Peyer's patch (tissue), 4 donors: ENCODE results near the gene SYT8. TPM values are rescaled to one million over a fixed set of nuclear protein-coding genes. Genes with fewer than 3 reads are reported as not detected.

ENCODE experiments used
- DNase-seq, 3 donors: peaks; one replicate each; pipeline ENCODE4 v3.0.0-alpha.2; 2017 to 2019
- H3K27ac ChIP-seq, 4 donors: fragments of 200-600 bp; sonication (generic); one replicate each; pipeline ENCODE4 v1.5.1; 2016 to 2019
- H3K27me3 ChIP-seq, 2 donors: fragments of 200-600 bp; sonication (generic); one replicate each; pipeline ENCODE4 v1.5.1; 2019
- H3K36me3 ChIP-seq, 3 donors: fragments of 200-600 bp; sonication (generic); one replicate each; pipeline ENCODE4 v1.5.1; 2016 to 2019
- H3K4me1 ChIP-seq, 4 donors: fragments of 200-600 bp; sonication (generic); one replicate each; pipeline ENCODE4 v1.5.1; 2016 to 2019
- H3K4me3 ChIP-seq, 4 donors: fragments of 200-600 bp; sonication (generic); 1 replicate in 3 of 4; 2 replicates in 1 of 4; pipeline ENCODE4 v1.5.1; 2016 to 2019; ENCODE audit warnings: mild to moderate bottlenecking in 1 of 4
- H3K9me3 ChIP-seq, 4 donors: fragments of 200-600 bp; sonication (generic); one replicate each; pipeline ENCODE4 v1.5.1; 2016 to 2019; ENCODE audit warnings: mild to moderate bottlenecking in 1 of 4
- CTCF ChIP-seq, 6 experiments: fragments of 450-650 bp in 4 of 6; fragments of 200-600 bp in 2 of 6; sonication (generic) in 1 of 6; IDR thresholded peaks; one replicate each; pipeline ENCODE4 v1.5.1; 2017 to 2019; ENCODE audit warnings: antibody characterized with exemption in 6 of 6, mild to moderate bottlenecking in 3 of 6, moderate library complexity in 1 of 6
- POLR2A ChIP-seq, 2 donors: fragments of 450-650 bp; IDR thresholded peaks; one replicate each; pipeline ENCODE4 v1.5.1; 2017; ENCODE audit warnings: antibody characterized with exemption in 2 of 2, mild to moderate bottlenecking in 2 of 2, moderate library complexity in 2 of 2
- total RNA-seq, 4 donors: library from RNA; depleted of rRNA; stranded (reverse); fragments of >200 nt; gene quantifications; one replicate each; pipeline ENCODE4 v1.1.0, GENCODE V29; 2016

The SYT8 gene
- total RNA-seq, 4 donors from 2014 or later, result 21.3 to 57.6 (median 44.6) TPM; not detected in 1

GRCh38 chr11:1863352-1864216 lies 28.8 kb downstream of the SYT8 start:
- no peak for DNase-seq
- Histone ChIP-seq H3K27me3 (no peaks in the 10 kb centered on the region), H3K4me1 (peaks cover 0 to 26% (median 11%) of the 10 kb centered on the region in 4 donors), H3K27ac (peak overlapping the region; percentile 42 to 79 (median 66)), H3K4me3 (peak overlapping the region in 2 of 4 donors; percentile 21 to 36), H3K9me3 (no peaks in the 10 kb centered on the region), H3K36me3 (no peaks in the 10 kb centered on the region)
- no peak for TF ChIP-seq CTCF (IDR thresholded peaks at IDR 0.05)
- TF ChIP-seq POLR2A (IDR thresholded peaks at IDR 0.05), result no peak

GRCh38 chr11:1864231-1864630 lies 29.4 kb downstream of the SYT8 start:
- TF ChIP-seq POLR2A (IDR thresholded peaks at IDR 0.05) (no peak), CTCF (IDR thresholded peaks at IDR 0.05) (no peak)

GRCh38 chr11:1864831-1865665 lies 30.3 kb downstream of the SYT8 start:
- DNase-seq, result no peak
- Histone ChIP-seq H3K9me3 (no peaks in the 10 kb centered on the region), H3K27ac (peak overlapping the region; percentile 40 to 79 (median 66)), H3K27me3 (no peaks in the 10 kb centered on the region), H3K4me3 (peak overlapping the region in 1 of 4 donors; percentile 36), H3K4me1 (peaks cover 0 to 27% (median 18%) of the 10 kb centered on the region in 4 donors), H3K36me3 (no peaks in the 10 kb centered on the region)
- TF ChIP-seq POLR2A (IDR thresholded peaks at IDR 0.05), result no peak

More at GRCh38 chr11:1864231-1864630, 29.4 kb downstream of the SYT8 start:
- Histone ChIP-seq H3K27ac (peak overlapping the region; percentile 40 to 79 (median 66)), H3K9me3 (no peaks in the 10 kb centered on the region), H3K36me3 (no peaks in the 10 kb centered on the region), H3K27me3 (no peaks in the 10 kb centered on the region), H3K4me1 (peaks cover 0 to 26% (median 16%) of the 10 kb centered on the region in 4 donors), H3K4me3 (peak overlapping the region in 1 of 4 donors; percentile 36)
- no peak for DNase-seq

GRCh38 chr11:1866226-1866625 lies 31.4 kb downstream of the SYT8 start:
- no peaks in the 10 kb centered on the region for H3K27me3 ChIP-seq
- no peak overlapping the region for H3K27ac ChIP-seq
- peaks cover 0 to 38% (median 22%) of the 10 kb centered on the region in 4 donors for H3K4me1 ChIP-seq
- no peaks in the 10 kb centered on the region for H3K9me3 ChIP-seq
- H3K4me3 ChIP-seq, result no peak overlapping the region
- no peaks in the 10 kb centered on the region for H3K36me3 ChIP-seq
- TF ChIP-seq POLR2A (IDR thresholded peaks at IDR 0.05) (no peak), CTCF (IDR thresholded peaks at IDR 0.05) (no peak)
- no peak for DNase-seq

- H3K9me3 ChIP-seq, result no peaks in the 10 kb centered on the region
- TF ChIP-seq POLR2A (IDR thresholded peaks at IDR 0.05) (no peak), CTCF (IDR thresholded peaks at IDR 0.05) (no peak)
- no peak overlapping the region for H3K4me3 ChIP-seq
- no peaks in the 10 kb centered on the region for H3K27me3 ChIP-seq
- H3K36me3 ChIP-seq, result no peaks in the 10 kb centered on the region
- no peak overlapping the region for H3K27ac ChIP-seq
- peaks cover 0 to 44% (median 22%) of the 10 kb centered on the region in 4 donors for H3K4me1 ChIP-seq
- DNase-seq, result no peak
These were observed 32.0 kb downstream of the SYT8 start for GRCh38 chr11:1866776-1867175.
